GM19372 (cell line): ENCODE measurements around the gene CLCN7.
"Not testable (repeated sequence)": the region's sequence is repeated elsewhere in the genome, so short reads cannot be mapped to it uniquely, and the experiment has no call there.

ENCODE experiments used
- ATAC-seq: cut with Tn5 transposase; IDR thresholded peaks from one replicate; pipeline ENCODE4 v1.9.1; 2021; ENCODE audit warnings: mild to moderate bottlenecking, low read depth, moderate library complexity; ENCODE audit not compliant: unreplicated experiment

CLCN7 gene

DNA sequence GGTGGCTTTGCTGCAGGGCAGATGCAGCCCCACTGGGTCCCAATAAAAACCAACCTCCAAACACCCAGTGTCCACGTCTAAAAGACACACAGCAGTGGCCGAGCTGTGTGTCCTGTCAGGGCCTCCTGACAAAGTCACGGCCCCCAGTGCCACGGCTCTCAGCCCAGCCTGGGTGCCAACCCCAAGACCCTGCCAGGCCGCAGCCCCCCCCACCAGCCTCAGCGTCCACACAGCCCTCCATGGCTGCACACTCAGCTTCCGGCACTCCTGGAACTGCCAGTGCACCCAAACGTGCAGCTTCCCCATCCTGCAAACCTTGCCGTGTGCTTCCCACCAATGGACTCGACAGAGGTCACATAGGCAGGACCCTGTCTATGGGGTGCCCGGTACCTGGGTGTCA, 26.9 kb downstream of the CLCN7 start:
- no peak for ATAC-seq

GRCh38 chr16:1446296-1447080, 28.3 kb downstream of the CLCN7 start:
- no peak for ATAC-seq

DNA sequence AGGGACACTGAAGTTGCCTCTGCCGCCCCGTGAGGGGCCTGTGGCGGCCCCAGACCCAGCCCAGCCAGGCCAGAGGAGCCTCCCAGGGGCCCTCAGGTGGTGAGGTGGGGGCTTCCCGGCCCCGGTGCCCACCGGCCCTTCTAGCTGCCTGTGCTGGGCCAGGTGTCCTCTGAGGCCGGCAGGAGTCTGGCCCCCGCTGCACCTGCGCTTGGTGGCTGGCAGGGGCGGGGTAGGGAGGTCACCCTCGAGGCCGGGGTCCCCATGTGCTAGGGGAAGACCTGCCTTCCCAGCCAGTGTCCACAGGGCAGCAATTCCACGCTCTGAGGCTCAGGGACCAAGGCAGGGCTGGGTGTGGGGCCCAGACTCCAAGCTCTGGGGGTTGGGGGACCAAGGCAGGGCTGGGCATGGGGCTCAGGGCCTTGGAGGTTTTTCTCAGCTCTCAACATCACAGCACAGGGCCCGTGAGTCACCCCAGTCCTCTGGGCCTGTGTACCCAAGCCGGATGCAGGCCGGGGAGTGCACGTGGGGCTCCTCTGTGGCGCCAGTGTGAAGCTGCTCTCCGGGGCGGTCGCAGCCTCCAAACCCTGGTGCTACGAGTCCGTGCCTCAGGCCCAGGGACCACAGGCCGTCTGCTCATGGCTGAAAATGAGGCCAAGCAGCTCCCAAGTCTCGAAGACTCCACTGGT, 29.2 kb downstream of the CLCN7 start:
- no peak for ATAC-seq

DNA sequence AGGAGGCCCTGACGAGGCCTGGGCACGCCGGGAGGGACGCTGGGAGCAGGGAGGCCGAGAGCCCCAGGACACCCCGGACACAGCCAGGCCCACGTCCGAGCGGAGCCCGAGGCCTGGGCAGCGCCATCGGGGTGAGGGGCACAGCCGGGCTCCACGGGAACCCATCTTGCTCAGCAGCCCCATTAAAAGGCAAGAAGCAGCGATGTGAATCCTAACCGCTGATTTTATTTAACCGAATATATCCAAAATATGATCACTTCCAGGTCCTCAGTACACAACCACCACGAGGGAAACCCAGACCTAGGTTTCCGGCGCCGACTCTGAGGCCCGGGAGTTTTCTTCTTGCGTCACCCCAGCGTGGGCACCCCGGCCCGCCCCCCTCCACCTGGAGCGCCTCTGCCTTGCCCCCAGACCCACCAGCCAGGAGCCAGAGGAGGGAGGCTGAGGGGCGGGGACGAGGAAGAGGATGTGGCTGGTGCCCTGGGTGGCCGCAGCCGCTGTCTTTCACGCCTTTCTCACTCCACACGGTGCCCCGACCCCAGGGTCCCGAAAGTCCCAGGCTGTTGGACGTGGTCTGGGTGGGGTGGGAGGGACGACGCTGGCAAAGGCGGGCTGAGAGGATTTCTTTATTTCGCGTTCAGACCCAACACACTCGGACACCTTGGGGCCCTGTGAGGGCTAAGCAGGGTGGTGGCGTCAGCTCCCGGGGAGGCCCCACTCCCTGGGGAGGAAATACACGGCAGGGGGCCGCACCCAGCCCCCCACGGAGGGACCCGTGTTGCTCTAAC, 29.9 kb downstream of the CLCN7 start:
- ATAC-seq = no peak

DNA sequence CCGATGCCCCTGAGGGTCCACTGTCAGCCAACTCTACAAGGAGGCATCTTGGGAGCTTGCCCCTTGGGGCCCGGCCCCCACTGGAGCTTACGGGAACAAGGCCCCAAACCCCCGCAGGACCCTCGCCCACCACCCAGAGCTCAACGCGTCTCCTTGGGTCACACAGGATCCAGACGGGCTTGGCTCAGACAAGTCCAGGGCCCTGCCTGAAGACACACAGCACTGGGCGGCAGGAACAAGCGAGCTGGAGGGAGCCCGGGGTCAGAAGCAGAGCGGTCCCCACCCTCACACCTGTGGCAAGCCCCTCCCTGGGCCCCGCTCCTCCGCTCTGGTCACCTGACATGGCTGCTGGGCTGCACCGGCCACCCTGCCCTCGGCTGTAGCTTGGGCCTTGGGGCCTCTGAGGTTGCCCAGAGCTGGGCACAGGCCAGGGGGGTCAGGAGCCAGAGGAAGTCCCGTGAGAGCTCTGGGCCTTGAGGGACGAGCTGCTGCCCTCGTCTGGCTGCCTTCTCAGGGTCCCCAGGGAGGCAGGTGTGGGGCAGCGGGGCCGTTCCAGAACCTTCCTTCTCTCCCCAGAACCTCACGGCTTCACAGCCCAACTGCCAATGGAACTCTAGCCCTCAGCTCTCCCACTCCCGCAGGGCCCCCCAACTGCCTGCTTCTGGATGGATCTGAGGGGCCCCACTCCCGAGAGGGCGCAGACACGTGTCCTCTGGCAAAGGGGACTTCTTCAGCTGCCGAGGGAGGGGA, 30.7 kb downstream of the CLCN7 start, which contains the start of gene CCDC154:
CCDC154 (minus strand) TSS at position 577 of the 750 bp plus-strand sequence; CDS start at position 343, 234 bp downstream.
- no peak for ATAC-seq

DNA sequence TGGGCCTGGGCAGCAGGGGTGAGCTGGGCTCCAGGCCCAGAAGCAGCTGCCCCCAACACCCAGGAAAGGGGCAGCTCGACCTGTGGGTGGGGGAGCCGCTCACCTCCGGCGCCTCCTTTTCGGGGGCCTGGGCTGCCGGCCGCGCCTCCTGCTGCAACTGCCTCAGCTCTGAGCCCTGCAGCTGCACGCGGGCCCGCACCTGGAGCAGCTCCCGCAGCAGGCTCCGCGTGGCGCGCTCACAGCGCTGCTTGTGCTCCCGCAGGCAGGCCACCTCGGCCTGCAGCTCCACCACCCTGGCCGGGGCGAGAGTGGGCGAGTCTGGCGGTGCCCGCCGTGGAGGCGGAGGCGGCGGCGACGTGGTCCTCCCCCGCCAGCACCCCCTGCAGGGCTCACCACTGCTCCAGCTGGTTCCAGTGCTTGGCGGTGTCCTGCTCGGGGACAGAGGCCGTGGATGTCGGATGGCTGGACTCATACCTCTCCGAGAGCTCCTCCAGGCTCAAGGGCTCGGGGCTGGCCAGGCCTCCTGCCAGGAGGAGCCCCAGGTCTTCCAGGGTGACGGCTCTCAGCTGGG, 31.3 kb downstream of the CLCN7 start:
- no peak for ATAC-seq

DNA sequence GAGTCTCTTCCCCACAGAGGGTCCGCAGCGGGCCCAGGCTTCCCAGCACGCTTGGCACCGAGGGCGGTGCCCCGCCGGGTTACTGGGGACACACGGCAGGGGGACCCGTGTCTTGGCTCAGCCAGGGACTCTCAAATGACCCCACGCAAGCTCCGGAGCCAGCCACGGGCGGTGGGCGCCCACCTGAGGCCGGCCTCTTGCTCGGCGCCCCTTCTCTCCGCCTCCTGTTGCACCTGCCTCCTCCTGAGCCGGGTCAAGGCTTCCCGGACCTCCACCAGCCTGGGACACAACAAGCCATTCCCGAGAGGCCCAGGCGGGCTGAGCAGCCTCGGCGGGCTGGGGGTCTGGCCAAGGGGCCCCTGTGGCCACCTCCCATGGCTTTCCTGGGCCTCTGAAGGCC, 32.1 kb downstream of the CLCN7 start:
- no peak for ATAC-seq

- ATAC-seq = no peak
These were observed 33.4 kb downstream of the CLCN7 start for GRCh38 chr16:1441391-1441829.

DNA sequence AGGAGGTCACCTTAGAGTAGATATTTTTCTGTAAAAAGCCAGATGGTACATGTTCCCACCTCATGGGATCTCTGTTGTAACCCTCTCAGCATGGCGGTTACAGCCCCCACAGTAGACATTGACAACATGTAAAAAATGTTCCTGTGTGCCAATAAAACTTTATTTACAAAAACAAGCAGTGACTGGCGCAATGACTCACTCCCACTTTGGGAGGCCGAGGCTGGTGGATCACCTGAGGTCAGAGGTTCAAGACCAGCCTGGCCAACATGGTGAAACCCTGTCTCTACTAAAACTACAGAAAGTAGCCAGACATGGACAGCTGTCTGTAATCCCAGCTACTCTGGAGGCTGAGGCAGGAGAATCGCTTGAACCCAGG, 35.1 kb downstream of the CLCN7 start:
- ATAC-seq = not testable (repeated sequence)

GRCh38 chr16:1439058-1439698, 35.6 kb downstream of the CLCN7 start:
- no peak for ATAC-seq

DNA sequence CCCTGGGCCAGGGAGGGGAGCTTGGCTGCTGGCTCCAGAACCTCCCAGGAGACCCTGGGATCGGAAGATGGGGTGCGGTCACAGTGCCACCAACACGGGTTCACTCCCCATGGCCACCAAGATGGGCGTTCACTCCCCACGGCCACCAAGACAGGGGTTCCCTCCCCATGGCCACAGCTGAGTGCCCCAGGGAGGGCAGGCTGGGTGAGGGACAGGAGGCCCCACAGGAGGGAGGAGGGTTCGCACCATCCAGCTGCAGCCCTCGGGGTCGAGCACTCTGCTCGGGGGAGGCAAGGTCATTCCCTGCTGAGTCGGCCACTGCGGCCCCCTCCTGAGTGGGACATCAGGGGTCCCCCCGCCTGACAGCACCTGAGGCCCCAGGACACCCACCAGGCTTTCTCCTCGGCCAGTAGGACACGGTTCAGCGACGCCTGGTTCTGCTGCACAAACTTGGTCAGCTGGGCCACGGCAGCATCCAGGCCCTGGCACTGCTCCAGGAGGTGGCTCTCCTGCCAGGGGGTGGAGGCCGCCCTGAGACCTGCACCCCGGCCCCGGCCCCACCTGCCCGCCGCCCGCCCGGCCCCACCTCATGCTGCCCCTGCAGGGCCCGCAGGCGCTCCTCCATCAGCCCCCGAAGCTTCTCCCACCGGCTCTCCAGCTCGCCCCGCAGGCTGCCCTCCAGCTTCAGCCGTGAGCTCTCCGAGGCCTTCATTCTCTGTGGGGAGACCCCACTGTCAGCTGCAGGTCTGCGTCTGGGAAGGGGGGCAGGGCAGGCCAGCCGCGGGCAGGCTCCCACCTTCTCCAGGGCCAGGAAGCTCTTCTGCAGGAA, 36.4 kb downstream of the CLCN7 start:
- ATAC-seq = no peak

GRCh38 chr16:1437606-1438005, 37.2 kb downstream of the CLCN7 start:
- no peak for ATAC-seq

- ATAC-seq = no peak
These were observed 38.0 kb downstream of the CLCN7 start for GRCh38 chr16:1436731-1437355.

DNA sequence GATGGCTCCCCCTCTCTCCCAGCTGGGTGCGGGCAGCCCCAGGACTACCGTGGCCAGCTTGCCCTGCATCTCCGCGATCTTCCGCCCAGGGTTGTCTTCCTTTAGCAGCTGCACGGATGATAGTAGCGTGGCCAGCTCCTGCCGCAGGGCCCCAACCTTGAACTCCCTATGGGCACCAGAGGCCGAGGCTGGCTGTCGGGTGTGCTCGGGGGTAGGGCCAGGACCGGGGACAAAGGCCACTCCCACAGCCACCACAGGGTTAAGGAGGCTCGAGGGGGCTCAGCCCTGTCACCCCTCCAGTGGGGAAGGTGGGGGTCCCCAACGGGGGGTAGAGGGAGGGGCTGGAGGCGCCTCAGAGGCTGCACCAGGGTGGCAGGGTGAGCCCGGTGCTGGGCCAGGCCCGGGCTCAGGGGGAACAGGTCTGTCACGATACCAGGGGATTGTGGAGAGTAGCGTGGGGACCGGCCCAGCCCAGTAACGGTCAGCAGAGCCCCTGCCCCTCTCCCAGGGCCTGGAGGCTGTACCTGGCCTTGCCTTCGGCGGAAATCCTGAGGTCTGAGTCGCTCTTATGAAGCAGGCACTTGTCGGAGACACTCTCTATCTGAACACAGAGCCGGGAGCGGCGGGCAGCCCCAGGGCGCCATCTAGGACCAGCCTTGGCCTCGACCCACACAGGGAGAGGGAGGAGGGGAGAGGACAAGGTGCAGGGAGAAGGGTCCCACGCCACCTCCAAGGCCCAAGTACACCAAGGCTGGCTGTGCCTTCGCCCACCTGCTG, 38.7 kb downstream of the CLCN7 start:
- ATAC-seq = no peak

GRCh38 chr16:1434644-1435592, 39.9 kb downstream of the CLCN7 start:
- no peak for ATAC-seq

- no peak for ATAC-seq
These were observed 41.1 kb downstream of the CLCN7 start for GRCh38 chr16:1433756-1434155.

- ATAC-seq = no peak
These were observed 41.6 kb downstream of the CLCN7 start for GRCh38 chr16:1433263-1433560.
